ENCODE results near the gene FASTKD3.

Gene FASTKD3

GRCh38 chr5:7849681-7850394 lies 19.0 kb downstream of the FASTKD3 start:
- peak; percentile 32 for DNase-seq (ENCODE audit: low spot score)

GRCh38 chr5:7848296-7848695 lies 20.5 kb downstream of the FASTKD3 start:
- DNase-seq (ENCODE audit: low spot score): no peak

GRCh38 chr5:7846327-7846726 lies 22.5 kb downstream of the FASTKD3 start:
- no peak for DNase-seq (ENCODE audit: low spot score)

- no peak for DNase-seq (ENCODE audit: low spot score)
These were observed 23.3 kb downstream of the FASTKD3 start for GRCh38 chr5:7845557-7845956.

GRCh38 chr5:7844901-7845300 lies 23.9 kb downstream of the FASTKD3 start:
- no peak for DNase-seq (ENCODE audit: low spot score)

GRCh38 chr5:7842531-7842930 lies 26.3 kb downstream of the FASTKD3 start:
- DNase-seq (ENCODE audit: low spot score): no peak

- DNase-seq (ENCODE audit: low spot score): no peak
These were observed 31.4 kb downstream of the FASTKD3 start for GRCh38 chr5:7837403-7837802.

GRCh38 chr5:7834982-7835381 lies 33.8 kb downstream of the FASTKD3 start:
- DNase-seq (ENCODE audit: low spot score): no peak

- no peak for DNase-seq (ENCODE audit: low spot score)
These were observed 40.6 kb downstream of the FASTKD3 start for GRCh38 chr5:7828269-7828668.

GRCh38 chr5:7827610-7828009 lies 41.2 kb downstream of the FASTKD3 start:
- no peak for DNase-seq (ENCODE audit: low spot score)

GRCh38 chr5:7825630-7826029 lies 43.2 kb downstream of the FASTKD3 start:
- DNase-seq (ENCODE audit: low spot score): no peak

GRCh38 chr5:7824995-7825394 lies 43.8 kb downstream of the FASTKD3 start:
- DNase-seq (ENCODE audit: low spot score): no peak

GRCh38 chr5:7823594-7823993 lies 45.2 kb downstream of the FASTKD3 start:
- DNase-seq (ENCODE audit: low spot score): no peak

- DNase-seq (ENCODE audit: low spot score): no peak
These were observed 46.4 kb downstream of the FASTKD3 start for GRCh38 chr5:7822449-7822848.

GRCh38 chr5:7816535-7816901 lies 52.3 kb downstream of the FASTKD3 start:
- no peak for DNase-seq (ENCODE audit: low spot score)

- DNase-seq (ENCODE audit: low spot score): peak; percentile 84
These were observed 52.8 kb downstream of the FASTKD3 start for GRCh38 chr5:7815892-7816534.

GRCh38 chr5:7814816-7815215 lies 54.0 kb downstream of the FASTKD3 start:
- DNase-seq (ENCODE audit: low spot score): no peak

- DNase-seq (ENCODE audit: low spot score): no peak
These were observed 55.3 kb downstream of the FASTKD3 start for GRCh38 chr5:7813576-7813975.

- DNase-seq (ENCODE audit: low spot score): no peak
These were observed 55.8 kb downstream of the FASTKD3 start for GRCh38 chr5:7813007-7813406.

GRCh38 chr5:7811715-7812114 lies 57.1 kb downstream of the FASTKD3 start:
- no peak for DNase-seq (ENCODE audit: low spot score)
